ENCODE measurements around the gene GALNT16.

- TF ChIP-seq CTCF (conservative IDR thresholded peaks at IDR 0.05; ENCODE audit: low read depth, low read length): no peak
- no peak for TF ChIP-seq EZH2phosphoT487 (IDR thresholded peaks at IDR 0.05; ENCODE audit: borderline replicate concordance, low read length)
These were observed 7.1 kb upstream of the GALNT16 start for GRCh38 chr14:69252851-69253250.

Measured in PC-3 (cell line).